HCT116 (cell line): ENCODE measurements around the gene SIK3. TPM values are rescaled to one million over a fixed set of nuclear protein-coding genes. Genes with fewer than 3 reads are reported as not detected.

ENCODE experiments used
- ATAC-seq: fragments of 200-7000 bp; cut with Tn5 transposase; 2 replicates; pipeline ENCODE4 v1.9.1; 2020; ENCODE audit warnings: mild to moderate bottlenecking, moderate library complexity
- BruUV-seq: library from RNA; stranded (reverse); fragments of 400-500 nt; replicated peaks from 2 replicates; lab custom pipeline; 2021; lab: Mats Ljungman, UMichigan
- CTCF ChIA-PET: fragments of 300-600 bp; sonication (Branson Sonifier 250); formaldehyde crosslinking; loops from one replicate; lab custom pipeline; 2021; ENCODE audit warnings: antibody characterized with exemption; lab: Charles Lee
- POLR2A ChIA-PET: fragments of 300-600, 350-600 bp; sonication (Branson Sonifier 250); formaldehyde crosslinking; loops from one replicate; lab custom pipeline; 2021; ENCODE audit warnings: antibody characterized with exemption; lab: Charles Lee
- RAD21 ChIA-PET, 2 experiments: fragments of 300-600 bp; sonication (Branson Sonifier 250); formaldehyde crosslinking; loops; one replicate each; lab custom pipeline; 2023; ENCODE audit warnings: low total read pairs in 2 of 2; ENCODE audit not compliant: uncharacterized antibody in 2 of 2, unreplicated experiment in 2 of 2, low non-redundant PET in 1 of 2; lab: Charles Lee
- DNase-seq: peaks from one replicate; pipeline ENCODE4 v3.0.0-alpha.2; 2010; ENCODE audit warnings: low read depth, low spot score
- H2AFZ ChIP-seq: fragments of 200-600 bp; shearing (Covaris generic), sonication (generic); 2 replicates; pipeline ENCODE4 v1.6.1; 2017; ENCODE audit warnings: low read depth, mixed run types, mixed read lengths, antibody characterized with exemption, low read length; ENCODE audit not compliant: poor library complexity, severe bottlenecking
- H3K27ac ChIP-seq: 2 replicates; pipeline ENCODE4 v1.5.1; 2012; ENCODE audit warnings: low read depth, low read length
- H3K27me3 ChIP-seq: fragments of 200-600 bp; sonication (generic); 2 replicates; pipeline ENCODE4 v1.6.1; 2016; ENCODE audit warnings: mixed run types, low read length, mixed read lengths; ENCODE audit not compliant: insufficient read depth
- H3K36me3 ChIP-seq, 2 experiments: fragments of 200-500 bp in 1 of 2; fragments of 200-600 bp in 1 of 2; sonication (Bioruptor generic) in 1 of 2; sonication (generic) in 1 of 2; 2 replicates each; pipeline versions ENCODE4 v1.5.1 to v1.6.1; 2014 to 2016; ENCODE audit warnings: low read length in 2 of 2, inconsistent platforms in 1 of 2, mixed read lengths in 1 of 2, mixed run types in 1 of 2; ENCODE audit not compliant: insufficient read depth in 2 of 2, control insufficient read depth in 1 of 2
- H3K4me1 ChIP-seq, 2 experiments: fragments of 200-600 bp in 1 of 2; sonication (generic) in 1 of 2; 2 replicates each; pipeline versions ENCODE4 v1.5.1 to v1.6.1; 2012 to 2017; ENCODE audit warnings: low read length in 2 of 2, inconsistent platforms in 1 of 2, mild to moderate bottlenecking in 1 of 2, mixed read lengths in 1 of 2, mixed run types in 1 of 2, moderate library complexity in 1 of 2; ENCODE audit not compliant: insufficient read depth in 2 of 2, control insufficient read depth in 1 of 2
- H3K4me2 ChIP-seq: fragments of 200-600 bp; sonication (generic); 2 replicates; pipeline ENCODE4 v1.6.1; 2017; ENCODE audit warnings: mixed run types, low read length, mixed read lengths
- H3K4me3 ChIP-seq, 2 experiments: fragments of 200-600 bp in 1 of 2; sonication (generic) in 1 of 2; replicated peaks in 1 of 2; 2 replicates each; pipeline ENCODE4 v1.5.1; 2011 to 2016; ENCODE audit warnings: low read length in 2 of 2, control low read depth in 1 of 2, low read depth in 1 of 2, mild to moderate bottlenecking in 1 of 2, mixed read lengths in 1 of 2, mixed run types in 1 of 2
- H3K79me2 ChIP-seq: fragments of 200-600 bp; sonication (generic); 2 replicates; pipeline ENCODE4 v1.6.1; 2017; ENCODE audit warnings: mild to moderate bottlenecking, mixed run types, low read length, moderate library complexity, mixed read lengths; ENCODE audit not compliant: insufficient read depth
- H3K9ac ChIP-seq: fragments of 200-600 bp; sonication (generic); 2 replicates; pipeline ENCODE4 v1.6.1; 2016; ENCODE audit warnings: low read length, mixed read lengths
- H3K9me2 ChIP-seq: fragments of 200-600 bp; sonication (generic), shearing (Covaris generic); 2 replicates; pipeline ENCODE4 v1.6.1; 2017; ENCODE audit warnings: mixed run types, mild to moderate bottlenecking, moderate library complexity; ENCODE audit not compliant: insufficient read depth
- H3K9me3 ChIP-seq, 2 experiments: fragments of 200-500 bp in 1 of 2; fragments of 200-600 bp in 1 of 2; sonication (Bioruptor generic) in 1 of 2; sonication (generic) in 1 of 2; 2 replicates each; pipeline ENCODE4 v1.6.1; 2014 to 2017; ENCODE audit warnings: low read length in 2 of 2, mixed read lengths in 2 of 2, inconsistent platforms in 1 of 2, low read depth in 1 of 2, mild to moderate bottlenecking in 1 of 2, mixed run types in 1 of 2, moderate library complexity in 1 of 2; ENCODE audit not compliant: control insufficient read depth in 1 of 2, insufficient read depth in 1 of 2
- H4K20me1 ChIP-seq: fragments of 200-600 bp; sonication (generic), shearing (Covaris generic); 2 replicates; pipeline ENCODE4 v1.6.1; 2017; ENCODE audit warnings: mixed run types, mild to moderate bottlenecking, moderate library complexity; ENCODE audit not compliant: insufficient read depth
- CEBPB ChIP-seq: IDR thresholded peaks from 2 replicates; pipeline ENCODE4 v1.6.1; 2012; ENCODE audit warnings: low read depth
- POLR2AphosphoS5 ChIP-seq: IDR thresholded peaks from 2 replicates; pipeline ENCODE4 v1.6.1; 2011; ENCODE audit warnings: mild to moderate bottlenecking, low read depth, low read length, moderate library complexity
- RAD21 ChIP-seq: IDR thresholded peaks from 2 replicates; pipeline ENCODE4 v1.6.1; 2012; ENCODE audit warnings: low read depth, mild to moderate bottlenecking
- REST ChIP-seq: IDR thresholded peaks from 2 replicates; pipeline ENCODE4 v1.6.1; 2012; ENCODE audit warnings: low read depth
- SRF ChIP-seq: IDR thresholded peaks from 2 replicates; pipeline ENCODE4 v1.6.1; 2012; ENCODE audit warnings: low read depth
- intact Hi-C: fragments of 100-400 bp; cut with micrococcal nuclease; formaldehyde crosslinking; loops from 2 replicates; pipeline ENCODE4 v1.10.0; 2022
- total RNA-seq: library from RNA; stranded (reverse); gene quantifications from one replicate; pipeline ENCODE4 v1.2.1, GENCODE V29; 2021; ENCODE audit not compliant: unreplicated experiment

Gene SIK3
- total RNA-seq, 1 experiment from 2014 or later = 21.0 TPM

- Histone ChIP-seq H3K4me1 (no peaks in the 10 kb centered on the region), H3K9me2 (no peaks in the 10 kb centered on the region), H3K9ac (no peak overlapping the region), H3K27ac (no peak overlapping the region), H3K4me3 (no peak overlapping the region), H2AFZ (no peak overlapping the region), H3K36me3 (no peaks in the 10 kb centered on the region; a peak in 1 of 4 replicates), H3K27me3 (no peaks in the 10 kb centered on the region), H3K4me2 (no peak overlapping the region), H4K20me1 (no peaks in the 10 kb centered on the region), H3K79me2 (no peaks in the 10 kb centered on the region), H3K9me3 (no peaks in the 10 kb centered on the region)
- intact Hi-C loops = no loop called here
- no TSS peak for BruUV-seq
- ATAC-seq = no peak
- DNase-seq = no peak
- TF ChIP-seq POLR2AphosphoS5 (no peak), RAD21 (no peak), SRF (no peak), CEBPB (no peak), REST (no peak)
- ChIA-PET POLR2A (no interaction called here), CTCF (interaction anchor here (2.1 kb wide), 1 partner anchor 31 kb away, joined by 5 read pairs; the partner anchor contains the start of gene APOA5), RAD21 (no interaction called here)
These were observed 275.7 kb downstream of the SIK3 start for GRCh38 chr11:116822575-116822974.
